ENCODE measurements around the gene VPS37B.
"Not testable (repeated sequence)": the region's sequence is repeated elsewhere in the genome, so short reads cannot be mapped to it uniquely, and the experiment has no call there.

The VPS37B gene

GRCh38 chr12:122905258-122905657 is 9.3 kb upstream of the VPS37B start:
- not testable (repeated sequence) for DNase-seq

- DNase-seq: no peak
These were observed 7.7 kb upstream of the VPS37B start for GRCh38 chr12:122903693-122904034.

- no peak for DNase-seq
These were observed 7.1 kb upstream of the VPS37B start for GRCh38 chr12:122902854-122903692.

GRCh38 chr12:122899887-122900286 is 4.0 kb upstream of the VPS37B start:
- DNase-seq: no peak

GRCh38 chr12:122896662-122897061 is 738 bp upstream of the VPS37B start:
- DNase-seq: no peak

GRCh38 chr12:122895320-122895703 is 612 bp downstream of the VPS37B start:
- DNase-seq: no peak

- DNase-seq: no peak
These were observed 1.5 kb downstream of the VPS37B start for GRCh38 chr12:122894193-122895121.

- DNase-seq: no peak
These were observed 2.4 kb downstream of the VPS37B start for GRCh38 chr12:122893208-122894153.

- not testable (repeated sequence) for DNase-seq
These were observed 3.2 kb downstream of the VPS37B start for GRCh38 chr12:122892724-122893123.

GRCh38 chr12:122891661-122892525 is 4.0 kb downstream of the VPS37B start:
- DNase-seq: no peak

GRCh38 chr12:122889761-122890520 is 6.0 kb downstream of the VPS37B start:
- DNase-seq: no peak

- DNase-seq: peak in 1 of 2 experiments; percentile 36
These were observed 7.6 kb downstream of the VPS37B start for GRCh38 chr12:122888232-122888752.

- DNase-seq: no peak
These were observed 8.1 kb downstream of the VPS37B start for GRCh38 chr12:122887819-122888212.

- DNase-seq: no peak
These were observed 8.8 kb downstream of the VPS37B start for GRCh38 chr12:122886851-122887818.

- DNase-seq: no peak
These were observed 9.8 kb downstream of the VPS37B start for GRCh38 chr12:122886161-122886560.

GRCh38 chr12:122884860-122885259 is 11.1 kb downstream of the VPS37B start:
- DNase-seq: no peak

- no peak for DNase-seq
These were observed 11.7 kb downstream of the VPS37B start for GRCh38 chr12:122884091-122884826.

- DNase-seq: no peak
These were observed 12.9 kb downstream of the VPS37B start for GRCh38 chr12:122882908-122883558.

Data from NCI-H187 (cell line).